Activated CD8-positive, alpha-beta memory T cell treated with anti-CD3 and anti-CD28 coated beads for 4 hours (primary cell): Measurements from ENCODE around the gene TMCC1.

ENCODE experiments used
- DNase-seq, 2 donors: peaks; one replicate each; pipeline ENCODE4 v3.0.0-alpha.2; 2020; ENCODE audit warnings: low read depth in 2 of 2

Gene TMCC1

DNA sequence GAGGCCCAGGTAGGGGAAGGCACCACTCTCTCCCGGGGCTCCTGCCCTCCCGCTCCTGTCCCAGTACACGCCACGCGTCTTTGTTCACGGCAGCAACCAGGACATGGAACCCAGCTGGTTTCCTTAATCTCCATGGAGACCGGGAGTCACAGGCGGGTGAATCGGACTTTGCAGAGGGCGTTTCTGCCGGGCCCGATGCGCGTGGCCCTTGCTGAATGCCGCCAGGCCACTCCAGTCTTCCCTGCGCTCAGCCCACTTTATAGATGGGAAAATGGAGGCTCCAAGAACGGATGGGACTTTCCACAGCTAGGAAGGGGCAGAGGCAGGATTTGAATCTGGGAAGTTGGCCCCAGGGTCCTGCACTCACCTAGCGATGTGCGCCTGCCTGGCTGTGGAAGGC is 294.4 kb downstream of the TMCC1 start:
- no peak for DNase-seq

DNA sequence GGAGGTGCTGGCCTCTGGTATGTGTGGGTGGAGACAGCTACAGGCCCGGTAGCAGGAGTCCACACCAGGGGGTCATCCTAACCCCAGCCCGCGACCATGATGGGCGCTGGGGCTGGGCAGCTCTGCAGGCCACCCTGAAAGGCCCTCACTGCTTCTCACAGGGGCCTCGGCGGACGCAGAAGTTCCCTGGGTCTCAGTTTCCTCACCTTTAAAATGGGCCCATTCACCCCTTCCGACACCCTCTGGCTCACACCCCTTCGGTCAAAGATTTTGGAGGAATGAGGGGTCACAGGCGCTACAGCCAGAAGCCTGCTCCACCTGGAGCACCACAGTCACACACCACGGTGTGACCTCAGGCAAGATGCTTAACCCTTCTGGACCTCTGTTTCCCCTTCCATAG is 295.0 kb downstream of the TMCC1 start:
- no peak for DNase-seq

- DNase-seq, result no peak
Measured at GRCh38 chr3:129598000-129598381, 295.5 kb downstream of the TMCC1 start.
